HG03457 (cell line): ENCODE data around the gene ADRA2C.

Source experiments
- ATAC-seq: cut with Tn5 transposase; IDR thresholded peaks from one replicate; pipeline ENCODE4 v1.9.1; 2021; ENCODE audit warnings: moderate number of reproducible peaks; ENCODE audit not compliant: unreplicated experiment

The ADRA2C gene

DNA sequence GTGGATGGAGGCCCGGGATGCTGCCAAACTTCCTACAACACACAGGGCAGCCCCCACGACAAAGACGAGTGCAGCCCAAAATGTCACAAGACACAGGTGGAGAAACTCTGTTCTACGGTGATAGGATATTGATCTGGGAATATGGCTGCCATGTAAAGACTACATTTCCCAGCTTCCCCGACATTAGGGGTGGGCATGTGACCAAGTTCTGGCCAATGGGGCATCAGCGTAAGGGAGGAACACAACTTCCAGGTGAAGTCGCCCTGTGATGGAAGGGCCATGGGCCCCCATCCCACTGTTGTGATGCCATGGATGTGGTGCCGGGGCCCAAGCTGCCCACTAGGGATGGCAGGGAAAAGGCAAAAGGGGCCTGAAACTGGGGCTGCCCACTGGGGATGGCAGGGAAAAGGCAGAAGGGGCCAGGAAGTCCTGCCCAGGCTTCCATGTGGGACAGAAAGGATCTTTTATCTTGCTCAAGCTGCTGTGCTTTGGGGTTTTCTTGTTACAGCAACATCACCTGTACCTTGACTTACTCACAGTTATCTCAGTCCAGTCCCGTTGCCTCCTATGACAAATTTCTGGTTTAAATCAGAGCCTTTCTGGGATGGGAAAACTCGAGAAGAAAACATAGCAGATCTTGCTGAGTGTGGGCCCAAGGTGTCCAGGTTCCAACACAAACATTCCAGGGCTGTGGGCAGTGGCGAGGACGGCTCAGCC lies 9.7 kb upstream of the ADRA2C start:
- no peak for ATAC-seq

DNA sequence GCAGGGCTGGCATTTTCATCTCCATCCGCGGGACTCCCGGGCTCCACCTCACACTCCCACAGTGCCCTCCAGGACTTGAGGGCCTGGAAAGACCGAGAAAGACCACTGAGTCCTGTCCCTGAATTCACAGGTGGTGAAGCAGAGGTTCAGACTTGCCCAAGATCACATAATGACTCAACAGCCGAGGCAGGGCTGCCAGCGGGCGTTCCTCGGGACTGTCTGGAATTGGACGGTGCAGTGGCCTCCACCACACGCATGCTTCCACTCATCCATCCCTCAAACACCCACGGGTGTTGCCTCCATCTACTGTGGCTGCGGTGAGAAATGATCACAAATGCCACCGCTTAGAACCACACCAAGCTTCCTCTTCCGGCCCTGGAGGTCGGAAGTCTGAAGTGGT lies 6.9 kb upstream of the ADRA2C start:
- no peak for ATAC-seq

DNA sequence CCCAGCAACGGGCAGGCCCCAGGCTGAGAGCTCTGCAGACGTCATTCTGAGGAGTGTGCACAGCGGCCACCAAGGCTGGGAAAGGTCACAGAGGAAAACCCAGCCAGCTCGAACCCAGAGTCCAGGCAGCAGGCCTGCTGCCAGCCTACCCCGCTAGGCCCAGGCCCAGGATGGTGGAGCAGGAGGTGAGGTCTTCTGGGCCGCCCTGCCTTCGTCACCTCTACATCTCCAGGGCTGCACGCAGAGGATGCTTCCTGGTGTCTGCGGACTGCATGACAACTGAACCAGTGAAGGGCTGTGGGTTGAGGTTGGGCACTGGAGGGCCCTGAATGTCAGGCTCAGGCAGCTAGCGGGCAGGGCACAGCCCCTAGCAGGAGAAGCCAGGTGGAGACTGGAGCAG lies 5.8 kb upstream of the ADRA2C start:
- ATAC-seq, result no peak

DNA sequence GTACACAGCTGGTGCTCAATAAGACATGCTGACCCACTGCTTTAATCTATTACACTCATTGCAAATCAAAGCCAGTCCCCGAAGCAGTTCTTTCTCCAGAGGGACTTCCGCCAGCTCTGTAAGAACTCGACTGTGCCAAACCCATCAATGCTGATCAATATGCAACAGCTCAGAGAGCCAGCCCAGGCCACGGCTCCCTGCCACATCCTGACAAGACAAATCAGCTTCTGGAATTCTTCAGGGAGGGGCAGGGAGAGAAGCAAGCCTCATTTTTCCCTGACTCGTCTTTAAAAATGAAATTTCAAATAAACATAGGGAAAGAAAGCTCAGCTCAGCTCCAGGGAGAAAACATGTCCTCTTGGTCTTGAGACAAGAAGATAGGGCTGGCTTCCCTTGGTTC lies 5.3 kb upstream of the ADRA2C start:
- ATAC-seq, result no peak

DNA sequence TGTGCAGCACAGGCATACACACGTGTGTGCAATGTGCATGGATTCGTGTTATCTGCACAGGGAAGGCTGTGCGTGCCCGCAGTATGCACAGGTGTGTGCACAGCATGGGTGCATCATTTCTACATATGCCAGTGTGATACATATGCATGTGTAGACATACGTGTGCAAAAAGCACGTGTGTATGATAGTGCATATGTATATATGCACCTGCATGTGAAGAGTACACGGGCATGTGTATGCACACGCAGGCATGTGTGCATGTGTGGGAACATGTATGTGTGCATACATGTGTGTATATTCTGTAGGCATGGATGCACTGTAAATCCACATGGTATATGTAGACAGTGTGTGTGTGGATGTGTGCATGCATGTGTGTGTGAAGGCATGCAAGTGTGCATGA lies 3.9 kb upstream of the ADRA2C start:
- ATAC-seq, result no peak

GRCh38 chr4:3762753-3763549 lies 3.2 kb upstream of the ADRA2C start:
- ATAC-seq, result no peak

DNA sequence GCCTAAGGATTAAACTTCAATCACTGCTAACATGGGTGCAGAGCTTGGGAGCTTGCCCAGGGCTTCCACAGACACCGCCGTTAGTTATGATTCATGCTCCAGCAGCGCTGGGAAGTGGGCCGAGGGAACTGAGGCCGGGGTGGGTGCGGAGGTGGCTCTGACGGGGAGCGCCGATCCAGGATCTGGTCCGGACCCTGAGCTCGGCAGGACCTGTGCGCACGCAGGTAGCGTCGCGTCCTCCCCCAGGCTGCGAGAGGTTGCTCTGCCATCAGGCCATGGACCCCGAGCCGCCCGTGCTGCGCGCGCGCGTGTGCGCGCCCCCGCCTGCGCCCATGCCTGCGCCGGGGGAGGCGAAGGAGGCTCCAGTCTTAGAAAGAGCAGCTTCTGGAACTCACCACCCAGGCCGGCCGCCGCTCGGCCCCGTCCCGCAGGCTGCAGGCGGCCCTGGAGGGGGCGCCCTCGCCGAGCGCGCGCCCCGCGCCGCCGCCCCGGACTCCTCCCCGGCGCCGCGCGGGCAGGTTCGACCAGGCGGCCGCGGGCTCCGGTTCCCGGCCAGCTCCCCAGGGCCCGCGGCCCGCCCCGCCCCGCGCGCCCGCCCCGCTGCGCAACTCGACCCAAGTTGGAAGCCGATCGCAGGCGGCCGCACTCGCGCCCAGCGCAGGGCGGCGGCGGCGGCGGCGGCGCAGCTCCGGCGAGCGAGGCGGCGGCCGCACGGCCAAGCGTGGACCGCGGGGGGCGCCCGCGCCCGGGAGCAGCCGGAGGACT lies 732 bp upstream of the ADRA2C start:
- ATAC-seq, result no peak

DNA sequence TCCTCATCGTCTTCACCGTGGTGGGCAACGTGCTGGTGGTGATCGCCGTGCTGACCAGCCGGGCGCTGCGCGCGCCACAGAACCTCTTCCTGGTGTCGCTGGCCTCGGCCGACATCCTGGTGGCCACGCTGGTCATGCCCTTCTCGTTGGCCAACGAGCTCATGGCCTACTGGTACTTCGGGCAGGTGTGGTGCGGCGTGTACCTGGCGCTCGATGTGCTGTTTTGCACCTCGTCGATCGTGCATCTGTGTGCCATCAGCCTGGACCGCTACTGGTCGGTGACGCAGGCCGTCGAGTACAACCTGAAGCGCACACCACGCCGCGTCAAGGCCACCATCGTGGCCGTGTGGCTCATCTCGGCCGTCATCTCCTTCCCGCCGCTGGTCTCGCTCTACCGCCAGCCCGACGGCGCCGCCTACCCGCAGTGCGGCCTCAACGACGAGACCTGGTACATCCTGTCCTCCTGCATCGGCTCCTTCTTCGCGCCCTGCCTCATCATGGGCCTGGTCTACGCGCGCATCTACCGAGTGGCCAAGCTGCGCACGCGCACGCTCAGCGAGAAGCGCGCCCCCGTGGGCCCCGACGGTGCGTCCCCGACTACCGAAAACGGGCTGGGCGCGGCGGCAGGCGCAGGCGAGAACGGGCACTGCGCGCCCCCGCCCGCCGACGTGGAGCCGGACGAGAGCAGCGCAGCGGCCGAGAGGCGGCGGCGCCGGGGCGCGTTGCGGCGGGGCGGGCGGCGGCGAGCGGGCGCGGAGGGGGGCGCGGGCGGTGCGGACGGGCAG lies 792 bp downstream of the ADRA2C start:
- no peak for ATAC-seq

DNA sequence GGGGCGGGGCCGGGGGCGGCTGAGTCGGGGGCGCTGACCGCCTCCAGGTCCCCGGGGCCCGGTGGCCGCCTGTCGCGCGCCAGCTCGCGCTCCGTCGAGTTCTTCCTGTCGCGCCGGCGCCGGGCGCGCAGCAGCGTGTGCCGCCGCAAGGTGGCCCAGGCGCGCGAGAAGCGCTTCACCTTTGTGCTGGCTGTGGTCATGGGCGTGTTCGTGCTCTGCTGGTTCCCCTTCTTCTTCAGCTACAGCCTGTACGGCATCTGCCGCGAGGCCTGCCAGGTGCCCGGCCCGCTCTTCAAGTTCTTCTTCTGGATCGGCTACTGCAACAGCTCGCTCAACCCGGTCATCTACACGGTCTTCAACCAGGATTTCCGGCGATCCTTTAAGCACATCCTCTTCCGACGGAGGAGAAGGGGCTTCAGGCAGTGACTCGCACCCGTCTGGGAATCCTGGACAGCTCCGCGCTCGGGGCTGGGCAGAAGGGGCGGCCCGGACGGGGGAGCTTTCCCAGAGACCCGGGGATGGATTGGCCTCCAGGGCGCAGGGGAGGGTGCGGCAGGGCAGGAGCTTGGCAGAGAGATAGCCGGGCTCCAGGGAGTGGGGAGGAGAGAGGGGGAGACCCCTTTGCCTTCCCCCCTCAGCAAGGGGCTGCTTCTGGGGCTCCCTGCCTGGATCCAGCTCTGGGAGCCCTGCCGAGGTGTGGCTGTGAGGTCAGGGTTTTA lies 1.5 kb downstream of the ADRA2C start:
- ATAC-seq, result no peak

GRCh38 chr4:3768842-3769641 lies 2.9 kb downstream of the ADRA2C start:
- no peak for ATAC-seq

DNA sequence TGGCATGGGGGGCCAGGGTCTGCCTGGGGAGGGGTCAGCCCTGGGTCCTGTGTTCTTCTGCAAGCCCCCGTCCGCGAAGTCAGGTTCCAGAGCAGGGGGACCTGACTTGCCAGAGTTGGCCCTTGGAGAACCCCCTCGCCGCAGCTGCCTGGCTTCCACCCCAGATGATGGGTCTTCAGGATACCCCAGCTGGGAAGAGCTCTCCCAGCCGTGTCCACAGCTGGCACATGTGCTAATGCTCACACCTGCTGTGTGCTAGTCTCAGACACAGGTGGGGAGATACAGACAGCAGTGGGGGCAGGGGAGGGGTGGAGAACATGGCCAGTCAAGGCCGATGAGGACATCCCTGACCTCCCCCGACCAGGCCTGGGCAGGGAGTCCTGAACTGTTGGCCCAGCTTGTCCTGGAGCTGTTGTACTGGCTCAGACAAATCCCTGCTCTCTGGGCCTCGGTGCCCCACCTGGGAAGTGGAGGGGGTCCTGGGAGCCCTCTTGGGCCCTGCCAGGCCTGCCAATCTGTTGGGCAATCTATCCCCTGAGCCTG lies 3.5 kb downstream of the ADRA2C start:
- no peak for ATAC-seq

DNA sequence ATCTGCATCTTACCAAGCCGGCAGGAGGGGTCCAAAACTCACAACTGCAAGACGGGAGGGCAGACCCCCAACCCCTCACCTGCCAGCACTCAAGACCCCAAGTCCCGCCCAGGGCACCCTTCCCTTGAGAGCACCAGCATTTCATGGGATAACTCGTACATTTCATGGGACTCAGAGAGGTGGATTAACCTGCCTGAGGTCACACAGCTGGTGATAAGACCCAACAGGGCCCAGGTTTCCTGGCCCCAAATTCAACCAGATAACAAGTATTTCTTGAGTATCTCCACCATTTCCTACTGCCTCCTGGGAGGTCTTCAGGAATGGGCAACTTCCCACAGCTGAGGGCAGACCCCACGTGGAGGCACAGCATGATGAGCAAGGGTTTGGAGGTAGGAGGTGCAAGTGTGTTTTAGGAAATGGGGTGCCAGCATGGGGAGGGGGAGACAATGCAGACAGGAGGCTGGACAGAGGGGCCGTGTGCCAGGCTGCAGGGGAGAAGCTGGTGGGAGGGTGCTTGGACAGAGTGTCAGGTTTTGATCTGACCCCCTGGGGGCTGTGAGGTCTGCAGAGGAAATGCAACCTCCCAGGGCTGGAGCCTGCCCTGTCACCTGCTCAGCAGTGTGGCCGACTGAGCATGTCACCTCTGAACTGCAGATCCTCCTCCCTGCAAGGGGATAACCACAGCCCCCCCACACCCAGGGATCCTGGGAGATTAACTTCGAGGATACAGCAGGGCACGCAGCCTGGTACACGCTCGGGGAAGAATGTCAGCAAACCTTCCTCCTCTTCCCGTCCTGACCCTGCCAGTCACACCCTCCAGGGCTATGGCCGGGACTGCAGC lies 4.4 kb downstream of the ADRA2C start:
- no peak for ATAC-seq

- ATAC-seq, result no peak
These were observed 5.1 kb downstream of the ADRA2C start for GRCh38 chr4:3771164-3771809.

- no peak for ATAC-seq
These were observed 5.8 kb downstream of the ADRA2C start for GRCh38 chr4:3771939-3772495.

DNA sequence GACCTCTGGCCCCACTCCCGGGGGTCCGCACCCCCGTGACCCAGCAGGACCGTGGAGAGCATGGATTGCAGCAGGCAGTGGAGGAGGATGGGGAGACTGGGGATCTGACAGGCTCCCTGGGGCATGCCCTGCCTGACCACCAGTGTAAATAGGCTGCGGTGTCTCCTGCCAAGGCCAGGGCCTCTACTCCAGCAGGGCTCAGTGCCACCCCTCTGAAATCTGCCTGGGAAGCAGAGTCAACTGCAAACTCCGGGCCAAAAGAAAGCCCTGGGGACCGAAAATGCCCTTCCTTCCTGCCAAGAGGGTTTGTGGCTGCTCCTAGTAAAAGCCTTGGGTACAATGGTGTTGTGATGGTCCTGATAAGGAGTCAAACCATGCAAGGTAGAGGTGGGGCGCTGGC lies 6.4 kb downstream of the ADRA2C start:
- ATAC-seq, result no peak

- ATAC-seq, result no peak
These were observed 7.4 kb downstream of the ADRA2C start for GRCh38 chr4:3773552-3774001.

- no peak for ATAC-seq
These were observed 8.2 kb downstream of the ADRA2C start for GRCh38 chr4:3774253-3774883.
